HEK293 (cell line): ENCODE data around the gene H3-3A.

Experiments
- CTCF ChIA-PET: fragments of 350-600 bp; formaldehyde crosslinking; extraction: SDS; loops from one replicate; lab custom pipeline; 2021; ENCODE audit warnings: antibody characterized with exemption; lab: Yijun Ruan, JAX
- POLR2A ChIA-PET: fragments of 300-600 bp; formaldehyde crosslinking; extraction: SDS; loops from one replicate; lab custom pipeline; 2020; ENCODE audit warnings: antibody characterized with exemption, inconsistent platforms; lab: Yijun Ruan, JAX
- H3K27ac ChIP-seq: fragments of 200-500 bp; sonication (Bioruptor generic); 2 replicates; pipeline ENCODE4 v1.5.1; 2014; ENCODE audit warnings: low read depth, low read length, control low read depth, inconsistent platforms; ENCODE audit errors: extremely low read depth
- H3K36me3 ChIP-seq, 2 experiments: fragments of 200-500 bp in 1 of 2; sonication (Bioruptor generic) in 1 of 2; 1 replicate in 1 of 2; 2 replicates in 1 of 2; pipeline ENCODE4 v1.5.1; 2014 to 2017; ENCODE audit warnings: inconsistent platforms in 2 of 2, low read length in 2 of 2; ENCODE audit not compliant: control insufficient read depth in 2 of 2, insufficient read depth in 1 of 2
- H3K4me1 ChIP-seq: fragments of 200-500 bp; sonication (Bioruptor generic); 2 replicates; pipeline ENCODE4 v1.5.1; 2014; ENCODE audit warnings: mild to moderate bottlenecking, low read length, inconsistent platforms; ENCODE audit not compliant: control insufficient read depth, insufficient read depth
- H3K4me3 ChIP-seq: 2 replicates; pipeline ENCODE4 v1.5.1; 2011; ENCODE audit warnings: low read depth, mild to moderate bottlenecking, control low read depth, low read length, moderate library complexity
- H3K9me3 ChIP-seq: fragments of 200-500 bp; sonication (Bioruptor generic); 2 replicates; pipeline ENCODE4 v1.5.1; 2014; ENCODE audit warnings: low read depth, low read length, inconsistent platforms; ENCODE audit not compliant: control insufficient read depth, insufficient read depth
- FEZF1 ChIP-seq: fragments of 450-650 bp; formaldehyde crosslinking; IDR thresholded peaks from 2 replicates; pipeline ENCODE4 v1.5.1; 2016; ENCODE audit warnings: missing biosample characterization, missing genetic modification characterization
- KLF10 ChIP-seq: fragments of 450-650 bp; IDR thresholded peaks from 2 replicates; pipeline ENCODE4 v1.5.1; 2018; ENCODE audit warnings: missing biosample characterization, mild to moderate bottlenecking, missing genetic modification characterization
- MYNN ChIP-seq: fragments of 450-650 bp; formaldehyde crosslinking; IDR thresholded peaks from 2 replicates; pipeline ENCODE4 v1.5.1; 2016; ENCODE audit warnings: missing biosample characterization, missing genetic modification characterization, borderline replicate concordance
- PRDM1 ChIP-seq: fragments of 450-650 bp; formaldehyde crosslinking; IDR thresholded peaks from 2 replicates; pipeline ENCODE4; 2016; ENCODE audit warnings: missing biosample characterization, missing genetic modification characterization
- SETDB1 ChIP-seq: IDR thresholded peaks from one replicate; pipeline ENCODE4 v1.6.1; 2017; ENCODE audit warnings: mild to moderate bottlenecking, low read length, moderate library complexity, mixed read lengths; ENCODE audit not compliant: insufficient read length
- SP7 ChIP-seq: fragments of 450-650 bp; formaldehyde crosslinking; IDR thresholded peaks from 2 replicates; pipeline ENCODE4 v1.5.1; 2016; ENCODE audit warnings: missing biosample characterization, missing genetic modification characterization
- ZBTB7A ChIP-seq: fragments of 450-650 bp; formaldehyde crosslinking; IDR thresholded peaks from 2 replicates; pipeline ENCODE4 v1.5.1; 2016; ENCODE audit warnings: low read depth, missing biosample characterization, missing genetic modification characterization
- ZIC2 ChIP-seq: fragments of 450-650 bp; formaldehyde crosslinking; IDR thresholded peaks from 2 replicates; pipeline ENCODE4 v1.5.1; 2016; ENCODE audit warnings: missing biosample characterization, missing genetic modification characterization
- ZNF184 ChIP-seq: fragments of 450-650 bp; IDR thresholded peaks from 2 replicates; pipeline ENCODE4 v1.5.1; 2018; ENCODE audit warnings: missing biosample characterization, mild to moderate bottlenecking, missing genetic modification characterization
- ZNF202 ChIP-seq: fragments of 450-650 bp; formaldehyde crosslinking; IDR thresholded peaks from 2 replicates; pipeline ENCODE4 v1.5.1; 2016; ENCODE audit warnings: missing biosample characterization, missing genetic modification characterization, borderline replicate concordance
- ZNF221 ChIP-seq: fragments of 450-650 bp; formaldehyde crosslinking; IDR thresholded peaks from 2 replicates; pipeline ENCODE4 v1.5.1; 2017; ENCODE audit warnings: missing biosample characterization, missing genetic modification characterization, borderline replicate concordance
- ZNF335 ChIP-seq: fragments of 450-650 bp; formaldehyde crosslinking; conservative IDR thresholded peaks from 2 replicates; pipeline ENCODE4 v1.5.1; 2016; ENCODE audit warnings: missing biosample characterization, missing genetic modification characterization
- ZNF350 ChIP-seq: fragments of 450-650 bp; formaldehyde crosslinking; IDR thresholded peaks from 2 replicates; pipeline ENCODE4 v1.5.0; 2017; ENCODE audit warnings: missing biosample characterization, mild to moderate bottlenecking, missing genetic modification characterization
- ZNF416 ChIP-seq: fragments of 450-650 bp; formaldehyde crosslinking; IDR thresholded peaks from 2 replicates; pipeline ENCODE4 v1.5.1; 2016; ENCODE audit warnings: missing biosample characterization, missing genetic modification characterization
- ZNF473 ChIP-seq: fragments of 450-650 bp; formaldehyde crosslinking; IDR thresholded peaks from 2 replicates; pipeline ENCODE4 v1.5.1; 2017; ENCODE audit warnings: missing biosample characterization, missing genetic modification characterization
- ZNF48 ChIP-seq: fragments of 450-650 bp; formaldehyde crosslinking; IDR thresholded peaks from 2 replicates; pipeline ENCODE4 v1.5.1; 2016; ENCODE audit warnings: missing biosample characterization, missing genetic modification characterization
- ZNF548 ChIP-seq: fragments of 450-650 bp; formaldehyde crosslinking; IDR thresholded peaks from 2 replicates; pipeline ENCODE4 v1.5.1; 2016; ENCODE audit warnings: missing biosample characterization, missing genetic modification characterization
- ZNF549 ChIP-seq: fragments of 450-650 bp; IDR thresholded peaks from 2 replicates; pipeline ENCODE4 v1.5.1; 2018; ENCODE audit warnings: missing biosample characterization, missing genetic modification characterization, mild to moderate bottlenecking, inconsistent platforms, moderate library complexity
- ZNF571 ChIP-seq: fragments of 450-650 bp; formaldehyde crosslinking; IDR thresholded peaks from 2 replicates; pipeline ENCODE4 v1.5.0; 2017; ENCODE audit warnings: missing biosample characterization, missing genetic modification characterization
- ZNF610 ChIP-seq: fragments of 450-650 bp; formaldehyde crosslinking; IDR thresholded peaks from 2 replicates; pipeline ENCODE4 v1.5.1; 2016; ENCODE audit warnings: missing biosample characterization, missing genetic modification characterization, borderline replicate concordance
- ZNF629 ChIP-seq: fragments of 450-650 bp; formaldehyde crosslinking; IDR thresholded peaks from 2 replicates; pipeline ENCODE4 v1.5.1; 2017; ENCODE audit warnings: missing biosample characterization, missing genetic modification characterization
- ZNF654 ChIP-seq: fragments of 450-650 bp; formaldehyde crosslinking; IDR thresholded peaks from 2 replicates; pipeline ENCODE4 v1.5.1; 2016; ENCODE audit warnings: low read depth, missing biosample characterization, missing genetic modification characterization
- ZNF660 ChIP-seq: fragments of 450-650 bp; IDR thresholded peaks from 2 replicates; pipeline ENCODE4 v1.5.1; 2018; ENCODE audit warnings: missing biosample characterization, mild to moderate bottlenecking, missing genetic modification characterization
- ZNF76 ChIP-seq: fragments of 450-650 bp; formaldehyde crosslinking; IDR thresholded peaks from 2 replicates; pipeline ENCODE4; 2016; ENCODE audit warnings: low read depth, missing biosample characterization, missing genetic modification characterization, borderline replicate concordance
- ZNF792 ChIP-seq: fragments of 450-650 bp; formaldehyde crosslinking; IDR thresholded peaks from 2 replicates; pipeline ENCODE4 v1.5.1; 2016; ENCODE audit warnings: missing biosample characterization, missing genetic modification characterization
- ZSCAN23 ChIP-seq: fragments of 450-650 bp; formaldehyde crosslinking; IDR thresholded peaks from 2 replicates; pipeline ENCODE4 v1.5.1; 2016; ENCODE audit warnings: missing biosample characterization, missing genetic modification characterization
- ZXDB ChIP-seq: fragments of 450-650 bp; formaldehyde crosslinking; IDR thresholded peaks from 2 replicates; pipeline ENCODE4 v1.5.1; 2016; ENCODE audit warnings: missing biosample characterization, missing genetic modification characterization
- TF ChIP-seq, protein P1 (sequence below): fragments of 450-650 bp; formaldehyde crosslinking; IDR thresholded peaks from 2 replicates; pipeline ENCODE4 v1.5.1; 2017; ENCODE audit warnings: missing biosample characterization, mild to moderate bottlenecking, missing genetic modification characterization, moderate library complexity
- TF ChIP-seq, protein P2 (sequence below): fragments of 450-650 bp; formaldehyde crosslinking; IDR thresholded peaks from 2 replicates; pipeline ENCODE4 v1.5.1; 2016; ENCODE audit warnings: missing biosample characterization, missing genetic modification characterization
- TF ChIP-seq, protein P3 (sequence below): fragments of 450-650 bp; formaldehyde crosslinking; IDR thresholded peaks from 2 replicates; pipeline ENCODE4 v1.5.1; 2016; ENCODE audit warnings: missing biosample characterization, missing genetic modification characterization
- TF ChIP-seq, protein P4 (sequence below): fragments of 450-650 bp; formaldehyde crosslinking; IDR thresholded peaks from 2 replicates; pipeline ENCODE4 v1.5.1; 2016; ENCODE audit warnings: missing biosample characterization, missing genetic modification characterization

Gene H3-3A

DNA sequence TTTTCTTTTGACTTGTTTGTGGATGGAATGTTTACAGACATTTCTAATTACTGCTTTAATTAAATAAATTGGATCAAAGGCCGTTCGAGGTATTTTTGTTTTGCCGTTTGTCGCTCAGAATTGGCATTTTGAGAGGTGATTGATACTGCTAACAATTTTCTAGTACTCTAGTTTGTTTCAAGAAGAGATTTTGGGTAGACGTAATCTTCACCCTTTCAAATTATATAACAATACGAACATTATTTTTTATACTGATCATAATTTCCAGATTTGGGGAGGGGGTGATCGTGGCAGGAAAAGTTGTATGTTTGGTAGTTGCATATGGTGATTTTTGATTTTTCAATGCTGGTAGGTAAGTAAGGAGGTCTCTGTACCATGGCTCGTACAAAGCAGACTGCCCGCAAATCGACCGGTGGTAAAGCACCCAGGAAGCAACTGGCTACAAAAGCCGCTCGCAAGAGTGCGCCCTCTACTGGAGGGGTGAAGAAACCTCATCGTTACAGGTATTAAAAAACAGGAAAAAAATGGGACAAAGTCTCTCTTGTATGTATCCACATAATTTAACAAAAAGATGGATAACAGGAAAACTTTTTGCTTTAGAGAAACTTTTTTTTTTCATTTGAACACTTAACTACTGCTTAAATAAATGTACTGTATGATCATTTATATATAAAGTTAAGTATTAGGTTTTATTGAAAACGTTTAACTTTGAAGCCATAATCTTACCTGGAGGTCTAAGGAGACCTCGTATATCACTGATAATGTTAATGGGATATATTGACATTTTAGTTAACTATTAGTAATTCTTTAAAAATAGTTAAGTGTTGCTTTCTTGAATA, 1.7 kb downstream of the H3-3A start (continued):
- TF ChIP-seq, protein P1, sequence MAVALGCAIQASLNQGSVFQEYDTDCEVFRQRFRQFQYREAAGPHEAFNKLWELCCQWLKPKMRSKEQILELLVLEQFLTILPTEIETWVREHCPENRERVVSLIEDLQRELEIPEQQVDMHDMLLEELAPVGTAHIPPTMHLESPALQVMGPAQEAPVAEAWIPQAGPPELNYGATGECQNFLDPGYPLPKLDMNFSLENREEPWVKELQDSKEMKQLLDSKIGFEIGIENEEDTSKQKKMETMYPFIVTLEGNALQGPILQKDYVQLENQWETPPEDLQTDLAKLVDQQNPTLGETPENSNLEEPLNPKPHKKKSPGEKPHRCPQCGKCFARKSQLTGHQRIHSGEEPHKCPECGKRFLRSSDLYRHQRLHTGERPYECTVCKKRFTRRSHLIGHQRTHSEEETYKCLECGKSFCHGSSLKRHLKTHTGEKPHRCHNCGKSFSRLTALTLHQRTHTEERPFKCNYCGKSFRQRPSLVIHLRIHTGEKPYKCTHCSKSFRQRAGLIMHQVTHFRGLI (tag by site-specific recombination) = peak; percentile 56; the same call in 1 of the 2 replicates
- no peak for TF ChIP-seq ZNF335 (tag by site-specific recombination)
- peak; percentile 67; the same call in 1 of the 2 replicates for TF ChIP-seq ZXDB (tag by site-specific recombination)
- TF ChIP-seq, protein P2, sequence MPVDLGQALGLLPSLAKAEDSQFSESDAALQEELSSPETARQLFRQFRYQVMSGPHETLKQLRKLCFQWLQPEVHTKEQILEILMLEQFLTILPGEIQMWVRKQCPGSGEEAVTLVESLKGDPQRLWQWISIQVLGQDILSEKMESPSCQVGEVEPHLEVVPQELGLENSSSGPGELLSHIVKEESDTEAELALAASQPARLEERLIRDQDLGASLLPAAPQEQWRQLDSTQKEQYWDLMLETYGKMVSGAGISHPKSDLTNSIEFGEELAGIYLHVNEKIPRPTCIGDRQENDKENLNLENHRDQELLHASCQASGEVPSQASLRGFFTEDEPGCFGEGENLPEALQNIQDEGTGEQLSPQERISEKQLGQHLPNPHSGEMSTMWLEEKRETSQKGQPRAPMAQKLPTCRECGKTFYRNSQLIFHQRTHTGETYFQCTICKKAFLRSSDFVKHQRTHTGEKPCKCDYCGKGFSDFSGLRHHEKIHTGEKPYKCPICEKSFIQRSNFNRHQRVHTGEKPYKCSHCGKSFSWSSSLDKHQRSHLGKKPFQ (tag by site-specific recombination) = 0 out of 2 replicates have a peak, but pooled peaks have one; percentile 12
- TF ChIP-seq, protein P3, sequence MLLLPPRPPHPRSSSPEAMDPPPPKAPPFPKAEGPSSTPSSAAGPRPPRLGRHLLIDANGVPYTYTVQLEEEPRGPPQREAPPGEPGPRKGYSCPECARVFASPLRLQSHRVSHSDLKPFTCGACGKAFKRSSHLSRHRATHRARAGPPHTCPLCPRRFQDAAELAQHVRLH (tag by site-specific recombination) = peak; percentile 59
- TF ChIP-seq ZNF629 (tag by site-specific recombination) = peak; percentile 53; the same call in 1 of the 2 replicates
- no peak for TF ChIP-seq SETDB1
- peak; percentile 87 for TF ChIP-seq ZNF660
- TF ChIP-seq FEZF1 = 0 out of 2 replicates have a peak, but pooled peaks have one; percentile 20

DNA sequence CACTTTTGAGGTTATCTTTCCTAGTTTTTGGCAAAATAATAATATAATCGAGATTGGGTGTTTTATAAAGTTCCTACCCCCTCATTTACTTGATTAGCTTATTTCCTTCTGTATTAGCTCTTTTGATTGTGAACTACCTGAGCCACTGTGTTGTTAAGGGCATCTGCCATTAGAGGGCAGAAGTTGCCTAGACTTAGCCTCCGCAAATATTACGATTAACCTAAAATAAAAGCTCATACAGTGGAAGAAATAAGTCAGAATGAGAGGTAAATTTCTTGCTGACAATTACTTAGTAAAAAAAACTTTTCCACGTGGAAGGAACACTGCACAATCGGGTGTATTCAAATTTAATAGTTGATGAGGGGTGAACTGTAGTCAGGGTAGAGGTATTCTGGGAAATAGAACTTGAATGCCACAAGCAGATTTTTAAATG, 2.3 kb downstream of the H3-3A start:
- CTCF ChIA-PET = interaction anchor here (0.5 to 3.6 kb wide), 75 partner anchors 10 to 1928 kb away, joined by 3 to 86 read pairs (median 4); partner anchors contain the start of gene MIXL1

More for the DNA sequence above, 2.3 kb downstream of the H3-3A start:
- Histone ChIP-seq H3K27ac (no peak overlapping the region), H3K9me3 (no peaks in the 10 kb centered on the region), H3K36me3 (peaks cover 46% of the 10 kb centered on the region in 2 experiments), H3K4me3 (peak overlapping the region; percentile 95), H3K4me1 (peaks cover 14% of the 10 kb centered on the region; the same call in 1 of the 2 replicates)
- POLR2A ChIA-PET = interaction anchor here (0.5 to 2.0 kb wide), 14 partner anchors 8 to 244 kb away, joined by 3 to 13 read pairs (median 4); partner anchors contain the start of genes LIN9 and SDE2
- TF ChIP-seq ZNF610 (tag by site-specific recombination) (no peak), ZNF202 (no peak), ZNF660 (peak; percentile 51), ZBTB7A (tag by site-specific recombination) (no peak), MYNN (0 out of 2 replicates have a peak, but pooled peaks have one; percentile 64), ZNF548 (tag by site-specific recombination) (no peak), ZSCAN23 (tag by site-specific recombination) (no peak), ZNF792 (tag by site-specific recombination) (no peak), ZNF571 (tag by site-specific recombination) (no peak), ZNF416 (tag by site-specific recombination) (no peak), KLF10 (tag by site-specific recombination) (0 out of 2 replicates have a peak, but pooled peaks have one; percentile 18), ZNF184 (tag by site-specific recombination) (no peak), ZNF48 (tag by site-specific recombination) (no peak), ZIC2 (tag by site-specific recombination) (no peak), ZNF221 (tag by site-specific recombination) (no peak), ZNF350 (tag by site-specific recombination) (no peak), ZNF549 (tag by site-specific recombination) (no peak), ZNF76 (tag by site-specific recombination) (peak; percentile 59), PRDM1 (tag by site-specific recombination) (no peak), SP7 (tag by site-specific recombination) (no peak), ZXDB (tag by site-specific recombination) (no peak), ZNF473 (tag by site-specific recombination) (no peak), ZNF654 (tag by site-specific recombination) (peak; percentile 82)
- TF ChIP-seq, protein P4, sequence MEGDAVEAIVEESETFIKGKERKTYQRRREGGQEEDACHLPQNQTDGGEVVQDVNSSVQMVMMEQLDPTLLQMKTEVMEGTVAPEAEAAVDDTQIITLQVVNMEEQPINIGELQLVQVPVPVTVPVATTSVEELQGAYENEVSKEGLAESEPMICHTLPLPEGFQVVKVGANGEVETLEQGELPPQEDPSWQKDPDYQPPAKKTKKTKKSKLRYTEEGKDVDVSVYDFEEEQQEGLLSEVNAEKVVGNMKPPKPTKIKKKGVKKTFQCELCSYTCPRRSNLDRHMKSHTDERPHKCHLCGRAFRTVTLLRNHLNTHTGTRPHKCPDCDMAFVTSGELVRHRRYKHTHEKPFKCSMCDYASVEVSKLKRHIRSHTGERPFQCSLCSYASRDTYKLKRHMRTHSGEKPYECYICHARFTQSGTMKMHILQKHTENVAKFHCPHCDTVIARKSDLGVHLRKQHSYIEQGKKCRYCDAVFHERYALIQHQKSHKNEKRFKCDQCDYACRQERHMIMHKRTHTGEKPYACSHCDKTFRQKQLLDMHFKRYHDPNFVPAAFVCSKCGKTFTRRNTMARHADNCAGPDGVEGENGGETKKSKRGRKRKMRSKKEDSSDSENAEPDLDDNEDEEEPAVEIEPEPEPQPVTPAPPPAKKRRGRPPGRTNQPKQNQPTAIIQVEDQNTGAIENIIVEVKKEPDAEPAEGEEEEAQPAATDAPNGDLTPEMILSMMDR = peak; percentile 63; the same call in 1 of the 2 replicates
